Muscle layer of colon (tissue), 2 donors: ENCODE measurements around the gene MCEE.
"Not testable (repeated sequence)": the region's sequence is repeated elsewhere in the genome, so short reads cannot be mapped to it uniquely, and the experiment has no call there.

ENCODE experiments used
- H3K27ac ChIP-seq: one replicate; pipeline ENCODE4 v1.7.0; 2013; ENCODE audit warnings: low read depth, mild to moderate bottlenecking, low read length, moderate library complexity
- H3K27me3 ChIP-seq, 2 donors: one replicate each; pipeline ENCODE4 v1.7.0; 2013; ENCODE audit warnings: low read length in 2 of 2, mild to moderate bottlenecking in 2 of 2; ENCODE audit not compliant: insufficient read depth in 2 of 2, control insufficient read depth in 1 of 2
- H3K36me3 ChIP-seq: one replicate; pipeline ENCODE4 v1.7.0; 2013; ENCODE audit warnings: mild to moderate bottlenecking, low read length; ENCODE audit not compliant: insufficient read depth
- H3K4me1 ChIP-seq: one replicate; pipeline ENCODE4 v1.7.0; 2013; ENCODE audit warnings: mild to moderate bottlenecking, low read length; ENCODE audit not compliant: insufficient read depth
- H3K4me3 ChIP-seq, 2 donors: one replicate each; pipeline ENCODE4 v1.7.0; 2013; ENCODE audit warnings: low read length in 2 of 2, low read depth in 1 of 2, mild to moderate bottlenecking in 1 of 2, moderate library complexity in 1 of 2
- H3K9ac ChIP-seq: one replicate; pipeline ENCODE4 v1.7.0; 2013; ENCODE audit warnings: low read length
- H3K9me3 ChIP-seq: one replicate; pipeline ENCODE4 v1.7.0; 2013; ENCODE audit warnings: mild to moderate bottlenecking, low read length
- donor health status: abdominal sarcoma.
- donor health status: Adenocarcinoma of cecum.

The MCEE gene

DNA sequence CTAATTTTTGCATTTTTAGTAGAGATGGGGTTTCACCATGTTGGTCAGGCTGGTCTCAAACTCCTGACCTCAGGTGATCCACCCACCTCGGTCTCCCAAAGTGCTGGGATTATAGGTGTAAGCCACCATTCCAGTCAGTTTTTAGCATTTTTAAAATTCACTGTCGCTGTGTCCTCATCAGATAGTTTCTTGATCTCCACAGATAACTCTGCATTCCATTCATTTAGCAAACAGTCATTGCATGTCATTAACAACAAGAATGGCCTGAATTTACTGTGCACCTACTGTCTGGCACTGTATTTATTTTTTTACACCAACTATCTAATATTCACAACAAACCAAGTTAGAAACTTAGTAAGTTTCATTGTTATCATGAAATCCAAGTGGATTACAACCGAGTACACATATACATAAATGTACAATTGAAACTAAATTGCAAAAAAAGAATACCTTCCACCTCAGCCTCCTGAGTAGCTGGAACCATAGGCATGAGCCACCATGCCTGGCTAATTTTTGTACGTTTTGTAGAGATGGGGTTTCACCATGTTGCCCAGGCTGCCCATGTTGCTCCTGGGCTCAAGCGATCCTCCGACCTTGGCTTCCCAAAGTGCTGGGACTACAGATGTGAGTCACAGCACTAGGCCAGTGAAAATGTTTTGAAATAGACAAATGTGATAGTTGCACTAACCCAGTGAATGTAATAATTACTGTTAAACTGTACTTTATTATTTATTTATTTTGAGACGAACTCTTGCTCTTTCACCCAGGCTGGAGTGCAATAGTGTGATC lies 4.3 kb downstream of the MCEE start:
- H3K27ac ChIP-seq = no peak overlapping the region
- H3K9ac ChIP-seq = no peak overlapping the region
- no peaks in the 10 kb centered on the region for H3K9me3 ChIP-seq
- no peaks in the 10 kb centered on the region for H3K27me3 ChIP-seq
- peaks cover 7% of the 10 kb centered on the region for H3K36me3 ChIP-seq
- H3K4me1 ChIP-seq = peaks cover 14% of the 10 kb centered on the region
- H3K4me3 ChIP-seq = no peak overlapping the region

DNA sequence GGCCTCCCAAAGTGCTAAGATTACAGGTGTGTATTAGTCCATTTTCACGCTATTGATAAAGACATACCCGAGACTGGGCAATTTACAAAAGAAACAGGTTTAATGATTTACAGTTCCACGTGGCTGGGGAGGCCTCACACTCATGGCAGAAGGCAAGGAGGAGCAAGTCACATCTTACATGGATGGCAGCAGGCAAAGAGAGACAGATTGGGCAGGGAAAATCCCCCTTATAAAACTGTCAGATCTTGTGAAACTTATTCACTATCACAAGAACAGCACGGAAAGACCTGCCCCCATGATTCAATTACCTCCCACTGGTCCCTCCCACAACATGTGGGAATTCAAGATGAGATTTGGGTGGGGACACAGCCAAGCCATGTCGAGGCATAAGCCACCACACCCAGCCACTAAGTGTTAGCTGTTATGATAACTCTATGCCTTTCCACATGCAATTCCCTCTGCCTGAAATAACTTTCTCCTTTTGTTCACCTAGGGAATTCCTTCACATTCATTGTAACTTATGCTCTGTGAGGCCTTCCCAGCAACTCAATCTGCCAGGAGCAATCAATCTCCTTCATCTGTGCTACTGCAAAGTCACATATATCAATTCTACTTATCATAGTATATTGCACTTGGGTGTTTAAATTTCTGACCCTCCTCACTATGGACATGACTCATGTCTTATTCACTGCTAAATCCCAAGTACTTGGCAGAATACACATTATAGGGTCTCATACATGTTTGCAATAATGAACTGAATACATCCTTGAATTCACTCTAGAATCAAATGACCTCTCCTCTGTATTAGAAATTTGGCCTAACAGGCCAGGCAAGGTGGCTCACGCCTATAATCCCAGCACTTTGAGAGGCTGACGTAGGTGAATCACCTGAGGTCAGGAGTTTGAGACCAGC lies 7.4 kb downstream of the MCEE start:
- H3K36me3 ChIP-seq = peaks cover 24% of the 10 kb centered on the region

DNA sequence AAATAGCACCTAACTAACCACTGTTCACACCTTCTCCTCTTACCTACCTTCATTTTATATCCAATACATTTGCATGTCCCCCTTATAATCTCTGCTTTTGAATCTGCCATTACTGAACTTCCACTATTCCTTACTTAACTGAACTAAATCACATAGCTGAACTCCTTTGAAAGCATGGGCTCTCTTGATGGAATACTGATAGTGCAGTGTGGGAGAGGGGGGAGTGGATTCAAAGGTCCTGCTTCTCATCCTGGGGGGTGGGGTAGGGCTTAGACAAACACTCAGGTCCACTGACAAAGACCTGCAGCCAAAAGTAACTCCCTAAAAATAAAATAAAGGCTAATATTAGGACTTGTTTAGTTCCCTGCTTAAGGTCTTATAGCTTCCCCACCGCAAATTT lies 8.6 kb downstream of the MCEE start:
- Histone ChIP-seq H3K4me3 (no peak overlapping the region), H3K4me1 (no peaks in the 10 kb centered on the region), H3K27me3 (no peaks in the 10 kb centered on the region), H3K27ac (no peak overlapping the region), H3K9me3 (no peaks in the 10 kb centered on the region), H3K9ac (no peak overlapping the region), H3K36me3 (peaks cover 32% of the 10 kb centered on the region)

More for the DNA sequence above, 7.4 kb downstream of the MCEE start:
- Histone ChIP-seq H3K27ac (no peak overlapping the region), H3K4me1 (no peaks in the 10 kb centered on the region), H3K9ac (no peak overlapping the region), H3K9me3 (no peaks in the 10 kb centered on the region), H3K27me3 (no peaks in the 10 kb centered on the region), H3K4me3 (no peak overlapping the region)

DNA sequence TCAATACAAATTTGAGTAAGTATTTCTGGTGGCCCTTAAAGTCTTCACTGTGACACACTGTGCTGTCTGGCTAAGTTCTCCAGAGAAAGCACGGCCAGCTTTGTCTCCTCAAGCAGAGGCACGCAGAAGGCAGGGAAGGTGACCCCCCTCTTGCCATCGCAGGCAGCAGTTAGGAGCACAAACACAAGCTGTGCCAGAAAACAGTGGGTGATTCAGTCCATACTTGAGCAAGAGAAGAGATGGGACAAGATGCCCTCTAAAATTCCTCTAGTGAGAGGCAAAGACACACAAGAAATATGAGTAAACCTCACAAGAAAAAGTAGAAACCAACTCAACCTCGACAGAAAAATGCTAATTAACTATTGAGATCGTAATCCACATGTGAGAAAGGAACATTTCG lies 9.8 kb downstream of the MCEE start:
- Histone ChIP-seq H3K9ac (no peak overlapping the region), H3K36me3 (peaks cover 35% of the 10 kb centered on the region), H3K4me1 (no peaks in the 10 kb centered on the region), H3K4me3 (no peak overlapping the region), H3K9me3 (no peaks in the 10 kb centered on the region), H3K27ac (no peak overlapping the region), H3K27me3 (no peaks in the 10 kb centered on the region)

DNA sequence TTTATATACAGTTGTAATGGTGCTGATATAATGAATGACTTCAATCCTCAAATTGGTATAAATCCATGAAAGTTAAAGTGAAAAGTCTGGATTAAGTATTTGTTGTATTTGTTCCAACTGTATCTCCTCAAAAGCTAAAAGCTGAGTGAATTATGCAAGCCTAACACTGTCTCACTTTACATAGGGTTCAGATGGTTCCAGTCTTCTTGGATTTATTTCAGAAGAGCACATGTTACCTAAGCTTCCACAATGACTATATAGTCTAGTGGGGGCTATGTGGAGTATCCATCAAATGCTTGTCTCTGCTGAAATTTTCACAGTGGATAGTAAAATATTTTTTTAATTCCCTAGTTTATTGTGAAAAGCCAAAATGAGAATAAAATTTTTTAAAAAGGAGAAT lies 13.0 kb downstream of the MCEE start:
- no peak overlapping the region for H3K27ac ChIP-seq
- H3K36me3 ChIP-seq = peaks cover 47% of the 10 kb centered on the region
- H3K4me1 ChIP-seq = no peaks in the 10 kb centered on the region
- no peak overlapping the region for H3K4me3 ChIP-seq
- H3K9ac ChIP-seq = no peak overlapping the region
- no peaks in the 10 kb centered on the region for H3K27me3 ChIP-seq
- no peaks in the 10 kb centered on the region for H3K9me3 ChIP-seq

DNA sequence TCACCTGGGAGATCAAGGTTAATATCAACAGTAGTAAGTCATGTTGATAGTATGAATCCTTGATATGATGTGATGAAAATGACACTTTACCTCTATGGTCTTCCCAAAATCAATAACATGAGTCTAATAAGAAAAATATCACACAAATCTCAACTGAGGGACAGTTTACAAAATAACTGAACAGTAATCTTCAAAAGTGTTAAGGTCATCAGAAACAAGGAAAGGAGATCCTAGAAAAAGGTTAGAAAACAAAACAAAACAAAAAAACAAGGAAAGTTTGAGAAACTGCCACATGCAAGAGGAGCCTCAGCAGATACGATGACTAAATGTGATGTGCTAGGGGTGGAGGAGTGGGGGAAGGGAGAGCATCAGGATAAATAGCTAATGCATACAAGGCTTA lies 16.2 kb downstream of the MCEE start:
- no peaks in the 10 kb centered on the region for H3K9me3 ChIP-seq
- no peaks in the 10 kb centered on the region for H3K27me3 ChIP-seq
- no peaks in the 10 kb centered on the region for H3K4me1 ChIP-seq
- H3K36me3 ChIP-seq = peaks cover 36% of the 10 kb centered on the region
- no peak overlapping the region for H3K4me3 ChIP-seq
- no peak overlapping the region for H3K27ac ChIP-seq
- no peak overlapping the region for H3K9ac ChIP-seq

DNA sequence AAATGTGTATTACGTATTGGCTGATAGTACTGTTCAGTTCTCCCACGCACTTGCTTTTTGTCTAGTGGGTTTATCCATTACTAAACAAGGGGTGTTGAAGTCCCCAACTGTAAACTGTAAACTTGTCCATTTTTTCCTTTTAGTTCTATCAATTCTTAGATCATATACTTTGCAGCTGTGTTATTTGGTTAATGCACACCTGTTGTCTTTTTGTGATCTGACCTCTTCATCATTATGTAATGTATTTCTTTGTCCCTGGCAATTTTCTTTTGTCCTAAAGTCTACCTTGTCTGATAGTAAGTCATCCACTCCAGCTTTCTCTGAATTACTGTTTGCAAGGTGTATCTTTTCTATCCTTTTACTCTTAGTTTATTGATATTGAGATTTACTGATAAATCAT lies 21.9 kb downstream of the MCEE start:
- Histone ChIP-seq H3K9me3 (no peaks in the 10 kb centered on the region), H3K36me3 (peaks cover 6% of the 10 kb centered on the region)

DNA sequence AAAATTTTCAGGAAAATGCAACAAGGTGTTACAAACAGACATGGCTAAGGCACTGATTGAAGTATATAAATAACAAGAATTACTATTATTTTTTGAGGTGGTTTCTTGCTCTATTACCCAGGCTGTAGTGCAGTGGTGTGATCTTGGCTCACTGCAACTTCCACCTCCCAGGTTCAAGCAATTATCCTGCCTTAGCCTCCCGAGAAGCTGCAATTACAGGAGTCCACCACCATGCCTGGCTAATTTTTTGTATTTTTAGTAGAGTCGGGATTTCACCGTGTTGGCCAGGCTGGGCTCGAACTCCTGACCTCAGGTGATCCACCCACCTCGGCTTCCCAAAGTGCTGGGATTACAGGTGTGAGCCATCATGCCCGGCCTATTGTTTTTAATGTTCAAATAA lies 23.6 kb downstream of the MCEE start:
- H3K4me3 ChIP-seq, H3K36me3 ChIP-seq, H3K9ac ChIP-seq, H3K9me3 ChIP-seq, H3K4me1 ChIP-seq, H3K27ac ChIP-seq, H3K27me3 ChIP-seq: not testable (repeated sequence)

More for the DNA sequence above, 21.9 kb downstream of the MCEE start:
- Histone ChIP-seq H3K4me3 (no peak overlapping the region), H3K4me1 (no peaks in the 10 kb centered on the region), H3K27ac (no peak overlapping the region), H3K9ac (no peak overlapping the region), H3K27me3 (no peaks in the 10 kb centered on the region)

DNA sequence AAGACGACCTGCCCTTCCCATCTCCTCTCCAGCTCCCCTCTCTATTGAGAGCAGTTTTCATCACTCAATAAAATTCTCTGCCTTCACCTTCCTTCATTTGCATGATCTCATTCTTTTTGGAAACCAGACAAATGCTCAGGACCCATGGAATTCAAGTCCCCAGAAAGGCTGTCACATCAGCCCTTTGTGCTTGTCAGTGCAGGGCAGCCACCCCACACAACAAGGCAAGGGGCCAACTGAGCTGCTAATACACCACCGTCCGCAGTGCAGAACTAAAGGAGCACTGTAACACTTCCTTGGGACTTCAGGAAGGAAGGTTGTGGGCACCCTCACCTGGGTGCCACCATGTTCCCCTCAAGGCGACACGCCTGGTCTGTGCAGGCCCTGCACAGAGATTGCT lies 26.2 kb downstream of the MCEE start:
- Histone ChIP-seq H3K27ac (no peak overlapping the region), H3K27me3 (no peaks in the 10 kb centered on the region), H3K9me3 (no peaks in the 10 kb centered on the region), H3K4me3 (no peak overlapping the region), H3K9ac (no peak overlapping the region), H3K36me3 (no peaks in the 10 kb centered on the region), H3K4me1 (no peaks in the 10 kb centered on the region)

DNA sequence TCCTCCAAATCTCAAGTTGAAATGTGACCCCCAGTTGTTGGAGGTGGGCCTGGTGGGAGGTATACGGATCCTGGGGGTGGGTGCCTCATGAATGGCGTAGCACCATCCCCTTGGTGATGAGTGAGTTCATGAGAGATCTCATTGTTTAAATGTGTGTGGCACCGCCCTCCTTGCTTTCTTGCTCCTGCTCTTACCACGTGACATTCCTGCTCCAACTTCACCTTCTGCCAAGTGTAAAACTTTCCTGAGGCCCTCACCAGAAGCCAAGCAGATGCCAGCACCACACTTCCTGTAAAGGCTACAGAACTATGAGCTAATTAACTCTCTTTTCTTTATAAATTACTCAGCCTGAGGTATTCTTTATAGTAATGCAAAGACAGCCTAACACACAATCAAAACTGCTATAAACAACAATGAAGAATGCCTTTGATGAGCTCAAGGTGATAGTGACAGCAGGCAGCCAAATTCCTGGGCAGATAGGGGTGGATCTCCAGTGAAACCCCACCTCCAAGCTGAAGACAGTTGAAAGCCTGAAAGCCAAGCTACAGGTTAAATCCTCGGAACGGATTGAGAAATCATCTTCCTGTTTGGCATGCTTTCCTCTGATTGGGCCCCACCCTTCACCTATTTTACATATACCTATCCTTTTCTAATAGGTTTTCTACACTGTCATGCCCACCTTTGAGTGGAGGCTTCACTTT lies 26.9 kb downstream of the MCEE start:
- Histone ChIP-seq H3K4me1 (no peaks in the 10 kb centered on the region), H3K9me3 (no peaks in the 10 kb centered on the region), H3K4me3 (no peak overlapping the region), H3K36me3 (no peaks in the 10 kb centered on the region), H3K9ac (no peak overlapping the region), H3K27me3 (no peaks in the 10 kb centered on the region), H3K27ac (no peak overlapping the region)

DNA sequence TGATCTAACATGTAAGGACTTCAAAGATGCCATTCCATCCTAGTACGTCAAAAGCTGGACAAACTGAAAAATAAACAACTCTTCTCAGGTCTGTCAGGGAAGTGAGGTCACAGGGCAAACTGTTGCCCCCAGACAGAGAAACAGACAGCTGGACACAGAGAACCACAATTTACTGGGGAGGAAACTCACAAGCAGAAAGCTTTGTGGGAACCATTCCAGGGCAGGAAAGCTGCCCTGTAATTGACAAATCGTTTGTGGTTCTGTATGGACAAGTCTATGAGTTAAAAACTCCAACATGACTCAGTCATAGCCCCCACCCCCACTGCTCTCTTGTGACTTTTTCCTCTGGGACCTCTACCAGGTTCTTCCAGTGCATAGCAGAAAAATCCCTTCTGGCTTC lies 28.4 kb downstream of the MCEE start:
- Histone ChIP-seq H3K4me1 (no peaks in the 10 kb centered on the region), H3K27me3 (no peaks in the 10 kb centered on the region), H3K4me3 (no peak overlapping the region), H3K9me3 (no peaks in the 10 kb centered on the region), H3K9ac (no peak overlapping the region), H3K27ac (no peak overlapping the region), H3K36me3 (no peaks in the 10 kb centered on the region)
